ENCODE data around the gene FCMR. TPM values are rescaled to one million over a fixed set of nuclear protein-coding genes. Genes with fewer than 3 reads are reported as not detected.

FCMR gene
- total RNA-seq, 1 donor from 2014 or later: not detected

GRCh38 chr1:206863266-206863665, 58.5 kb downstream of the FCMR start:
- Mint-ChIP-seq H3K9me3 (ENCODE audit: low read depth) (no peaks in the 10 kb centered on the region), H3K36me3 (ENCODE audit: low read depth) (no peaks in the 10 kb centered on the region), H3K4me3 (ENCODE audit: unreplicated experiment) (no peak overlapping the region), H3K27me3 (ENCODE audit: low read depth) (peaks cover 40% of the 10 kb centered on the region), H3K27ac (ENCODE audit: unreplicated experiment) (no peak overlapping the region), H3K4me1 (ENCODE audit: low read depth) (peaks cover 7% of the 10 kb centered on the region)
- no peak for TF ChIP-seq CTCF (IDR thresholded peaks at IDR 0.05)
- DNase-seq (ENCODE audit: low spot score): no peak

- Mint-ChIP-seq H3K4me3 (ENCODE audit: unreplicated experiment) (no peak overlapping the region), H3K4me1 (ENCODE audit: low read depth) (no peaks in the 10 kb centered on the region), H3K27ac (ENCODE audit: unreplicated experiment) (no peak overlapping the region), H3K36me3 (ENCODE audit: low read depth) (no peaks in the 10 kb centered on the region), H3K9me3 (ENCODE audit: low read depth) (no peaks in the 10 kb centered on the region), H3K27me3 (ENCODE audit: low read depth) (peaks cover 38% of the 10 kb centered on the region)
- DNase-seq (ENCODE audit: low spot score): no peak
- no peak for TF ChIP-seq CTCF (IDR thresholded peaks at IDR 0.05)
These were observed 61.6 kb downstream of the FCMR start for GRCh38 chr1:206860165-206860564.

GRCh38 chr1:206859082-206859521, 62.6 kb downstream of the FCMR start:
- Mint-ChIP-seq H3K4me1 (ENCODE audit: low read depth) (no peaks in the 10 kb centered on the region), H3K27ac (ENCODE audit: unreplicated experiment) (no peak overlapping the region), H3K36me3 (ENCODE audit: low read depth) (no peaks in the 10 kb centered on the region), H3K9me3 (ENCODE audit: low read depth) (peaks cover 3% of the 10 kb centered on the region), H3K4me3 (ENCODE audit: unreplicated experiment) (no peak overlapping the region), H3K27me3 (ENCODE audit: low read depth) (peaks cover 38% of the 10 kb centered on the region)
- DNase-seq (ENCODE audit: low spot score): no peak
- TF ChIP-seq CTCF (IDR thresholded peaks at IDR 0.05): no peak

- TF ChIP-seq CTCF (IDR thresholded peaks at IDR 0.05): peak; percentile 35
- DNase-seq (ENCODE audit: low spot score): no peak
- no peak overlapping the region for H3K27ac Mint-ChIP-seq (ENCODE audit: unreplicated experiment)
- H3K27me3 Mint-ChIP-seq (ENCODE audit: low read depth): peaks cover 25% of the 10 kb centered on the region
- H3K36me3 Mint-ChIP-seq (ENCODE audit: low read depth): peaks cover 8% of the 10 kb centered on the region
- peaks cover 20% of the 10 kb centered on the region for H3K9me3 Mint-ChIP-seq (ENCODE audit: low read depth)
- H3K4me3 Mint-ChIP-seq (ENCODE audit: unreplicated experiment): no peak overlapping the region
- no peaks in the 10 kb centered on the region for H3K4me1 Mint-ChIP-seq (ENCODE audit: low read depth)
These were observed 64.9 kb downstream of the FCMR start for GRCh38 chr1:206856674-206857464.

GRCh38 chr1:206855859-206856258, 65.9 kb downstream of the FCMR start:
- peaks cover 20% of the 10 kb centered on the region for H3K27me3 Mint-ChIP-seq (ENCODE audit: low read depth)
- no peak overlapping the region for H3K4me3 Mint-ChIP-seq (ENCODE audit: unreplicated experiment)
- no peak for TF ChIP-seq CTCF (IDR thresholded peaks at IDR 0.05)
- H3K4me1 Mint-ChIP-seq (ENCODE audit: low read depth): no peaks in the 10 kb centered on the region
- DNase-seq (ENCODE audit: low spot score): no peak
- peaks cover 8% of the 10 kb centered on the region for H3K36me3 Mint-ChIP-seq (ENCODE audit: low read depth)
- no peak overlapping the region for H3K27ac Mint-ChIP-seq (ENCODE audit: unreplicated experiment)
- H3K9me3 Mint-ChIP-seq (ENCODE audit: low read depth): peaks cover 29% of the 10 kb centered on the region
